ENCODE results near the gene PRR23B.

PRR23B gene

DNA sequence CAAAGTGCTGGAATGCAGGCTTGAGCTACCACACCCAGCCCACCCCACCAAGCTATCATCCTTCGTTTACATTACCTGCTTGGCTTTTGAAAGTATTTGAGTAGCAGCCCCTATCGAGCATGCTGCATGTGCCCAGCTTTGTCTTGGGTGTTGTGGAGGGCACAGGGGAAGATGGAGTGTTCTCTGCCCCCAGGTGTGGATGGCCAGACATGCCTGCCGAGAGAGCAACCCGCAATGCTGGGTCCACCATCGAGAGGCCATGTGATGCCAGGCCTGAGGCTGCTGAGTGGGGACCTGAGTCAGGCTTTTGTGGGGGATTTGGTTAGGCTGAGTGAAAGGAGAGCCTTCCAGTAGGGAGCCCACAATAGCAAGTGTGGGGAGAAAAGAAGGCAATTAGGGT lies 47.8 kb downstream of the PRR23B start:
- no peak for DNase-seq

DNA sequence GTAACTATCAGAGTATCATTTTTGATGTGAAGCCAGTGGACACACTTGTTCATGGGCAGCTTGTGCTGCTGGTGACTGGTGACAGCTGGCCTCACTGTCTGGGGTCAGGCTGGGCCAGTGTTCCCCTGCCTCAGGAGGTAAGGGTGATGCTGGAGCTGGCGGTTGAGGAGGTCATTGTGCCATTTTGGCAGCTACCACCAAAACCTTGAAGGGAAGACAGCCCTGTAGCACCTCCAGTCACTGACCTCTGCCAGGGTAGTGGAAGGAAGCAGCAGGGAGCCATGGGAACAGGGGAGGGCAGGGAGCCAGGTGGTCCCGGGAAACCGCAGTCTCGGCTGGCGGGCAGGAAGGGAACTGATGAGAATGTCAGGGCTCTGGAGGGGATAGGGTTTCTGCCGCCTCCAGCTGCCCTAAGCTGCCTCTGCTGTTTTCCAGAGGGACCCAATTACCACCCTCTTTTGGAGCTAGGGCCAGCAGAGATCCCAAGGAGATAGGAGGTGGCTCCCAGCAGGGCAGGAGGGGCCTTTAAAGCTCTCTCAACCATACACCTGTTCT lies 48.9 kb downstream of the PRR23B start:
- no peak for DNase-seq

Measured in SIG-M5 (cell line).